Astrocyte (in vitro differentiated cells and primary cell): ENCODE results near the gene EFCAB10.

ENCODE experiments used
- CTCF ChIP-seq: IDR thresholded peaks from 2 replicates; pipeline ENCODE4 v1.5.1; 2011; ENCODE audit warnings: low read depth, mild to moderate bottlenecking, inconsistent platforms, low read length, moderate library complexity; ENCODE audit not compliant: insufficient read depth
- EZH2 ChIP-seq: IDR thresholded peaks from 2 replicates; pipeline ENCODE4 v1.6.1; 2012; ENCODE audit warnings: mild to moderate bottlenecking, low read length, inconsistent platforms; ENCODE audit not compliant: insufficient read depth

- TF ChIP-seq EZH2: no peak
- TF ChIP-seq CTCF: no peak
Observed at GRCh38 chr7:105524840-105525239, 56.5 kb downstream of the EFCAB10 start.
